Middle frontal gyrus (tissue), 1 donor: ENCODE results near the gene ABCC8.

ENCODE experiments used
- DNase-seq: peaks from one replicate; pipeline ENCODE4 v3.0.0-alpha.2; 2015; ENCODE audit warnings: low spot score; ENCODE audit errors: extremely low spot score

ABCC8 gene

DNA sequence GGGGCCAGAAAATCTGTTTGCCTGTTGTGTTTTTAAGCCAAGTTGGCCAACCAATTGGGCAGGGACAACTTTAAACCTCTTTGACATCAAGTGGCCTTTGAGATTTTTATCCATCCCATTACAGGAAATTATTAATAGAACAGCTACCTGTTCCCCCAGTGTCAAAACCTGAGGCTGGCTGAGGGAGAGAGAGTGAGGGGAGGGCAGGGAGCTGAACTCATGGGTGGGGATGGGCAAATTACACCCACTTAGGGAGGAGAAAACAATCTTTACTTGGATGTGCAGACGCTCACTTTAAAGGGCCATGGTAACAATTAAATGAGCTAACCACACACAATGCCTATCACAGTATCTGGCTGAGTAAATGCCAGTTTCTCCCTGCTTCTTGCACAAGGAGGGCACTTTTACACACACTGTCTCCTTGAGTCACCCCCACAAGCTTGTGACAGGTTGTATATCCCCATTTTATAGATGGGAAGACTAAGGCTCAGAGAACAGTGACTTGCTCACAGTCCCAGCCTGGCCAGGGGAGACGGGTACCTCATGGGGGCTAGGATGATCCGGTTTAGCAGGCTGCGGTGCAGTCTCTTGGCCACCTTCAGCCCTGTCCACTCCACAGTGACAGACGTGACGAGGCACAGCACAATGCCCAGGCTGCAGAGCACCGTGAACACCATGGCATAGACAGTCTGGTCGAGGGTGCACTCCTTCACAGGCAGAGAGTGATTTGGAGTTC is 70.4 kb downstream of the ABCC8 start:
- no peak for DNase-seq

DNA sequence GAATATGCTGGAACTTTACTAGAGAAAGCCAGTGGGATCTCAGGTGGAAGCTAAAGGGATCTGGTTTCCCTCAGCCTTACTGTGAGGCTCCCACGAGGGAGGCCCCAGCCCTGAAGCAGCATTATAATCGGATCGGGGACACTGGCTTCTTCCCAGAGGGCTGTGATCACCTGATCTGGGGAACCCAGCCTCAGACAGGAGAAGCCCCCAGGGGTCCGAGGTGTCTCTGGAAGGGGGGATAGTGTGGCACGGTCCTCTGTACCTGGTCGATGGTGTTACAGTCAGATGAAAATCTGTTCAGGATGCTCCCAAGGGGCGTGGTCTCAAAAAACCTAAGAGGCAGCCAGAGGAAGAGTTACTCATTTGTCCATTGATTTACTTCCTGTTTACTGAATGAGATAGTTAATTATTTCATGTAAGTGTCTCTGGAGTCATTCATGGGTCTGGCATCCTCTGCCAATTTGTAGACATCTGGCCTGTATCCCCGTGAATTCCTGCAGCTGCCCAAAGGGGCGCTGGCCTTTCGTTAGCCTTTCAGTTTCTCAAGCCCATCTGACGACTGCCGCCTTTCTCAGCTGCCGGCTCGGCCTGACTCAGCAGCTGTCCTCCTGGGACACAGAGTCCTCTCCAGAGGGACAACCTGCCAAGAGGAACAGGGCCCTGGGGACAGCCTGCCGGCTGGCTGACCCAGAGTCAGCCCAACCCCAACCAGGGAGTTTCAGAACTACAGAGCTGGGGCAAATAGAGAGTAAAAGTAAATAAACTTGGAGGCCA is 71.2 kb downstream of the ABCC8 start:
- no peak for DNase-seq

DNA sequence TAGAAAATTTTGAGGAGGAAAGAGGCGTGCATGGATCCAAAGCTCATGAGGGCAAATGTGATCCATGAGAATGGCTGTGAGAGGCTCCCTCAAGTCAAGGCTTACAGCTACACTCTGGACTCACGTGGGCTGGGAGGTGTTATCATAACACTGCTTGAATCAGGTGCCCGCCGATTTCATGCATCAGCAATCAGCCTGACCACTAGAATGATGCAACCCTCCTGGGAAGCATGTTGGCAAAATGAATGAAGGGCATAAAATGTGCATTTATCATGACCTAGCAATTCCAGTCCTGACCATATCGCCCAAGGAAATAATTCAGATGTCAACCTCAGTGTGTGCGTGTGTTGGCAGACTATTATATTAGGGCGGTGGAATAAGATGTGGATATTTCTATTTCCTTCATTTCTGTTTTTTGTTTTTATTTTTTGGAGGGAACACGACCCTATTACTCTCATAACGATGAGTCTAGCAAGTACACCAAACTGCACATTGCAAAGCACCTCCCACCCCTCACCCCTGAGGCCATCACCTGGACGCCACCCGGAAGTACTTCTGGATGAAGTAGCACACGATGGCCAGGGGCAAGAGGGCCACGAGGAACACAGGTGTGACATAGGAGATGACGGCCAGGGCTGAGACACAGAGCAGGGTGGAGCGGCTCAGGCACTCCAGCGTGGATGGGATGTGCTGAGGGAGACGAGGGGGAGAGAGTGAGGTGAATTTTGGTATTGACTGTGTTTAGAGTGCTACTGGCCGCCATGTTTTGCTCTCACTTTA is 72.5 kb downstream of the ABCC8 start:
- no peak for DNase-seq

DNA sequence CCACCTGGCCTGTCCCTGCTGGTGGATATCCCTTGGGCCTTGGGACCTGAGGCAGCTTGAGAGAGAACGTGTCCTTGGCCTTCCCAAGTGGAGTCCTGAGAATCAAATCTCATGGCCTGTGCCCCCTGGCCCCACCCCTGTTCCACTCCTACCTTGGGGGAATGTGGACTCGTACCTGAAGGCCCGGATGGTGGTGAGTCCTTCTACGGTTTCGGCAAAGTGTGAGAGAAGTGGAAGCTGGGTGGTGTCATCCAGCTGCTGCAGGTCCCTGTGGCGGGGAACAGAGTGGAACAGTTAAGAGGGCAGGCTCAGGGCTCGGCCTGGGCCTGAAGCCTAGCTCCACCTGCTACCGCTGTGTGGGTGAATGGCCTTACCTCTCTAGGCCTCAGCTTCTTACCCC is 74.2 kb downstream of the ABCC8 start:
- DNase-seq, result no peak

DNA sequence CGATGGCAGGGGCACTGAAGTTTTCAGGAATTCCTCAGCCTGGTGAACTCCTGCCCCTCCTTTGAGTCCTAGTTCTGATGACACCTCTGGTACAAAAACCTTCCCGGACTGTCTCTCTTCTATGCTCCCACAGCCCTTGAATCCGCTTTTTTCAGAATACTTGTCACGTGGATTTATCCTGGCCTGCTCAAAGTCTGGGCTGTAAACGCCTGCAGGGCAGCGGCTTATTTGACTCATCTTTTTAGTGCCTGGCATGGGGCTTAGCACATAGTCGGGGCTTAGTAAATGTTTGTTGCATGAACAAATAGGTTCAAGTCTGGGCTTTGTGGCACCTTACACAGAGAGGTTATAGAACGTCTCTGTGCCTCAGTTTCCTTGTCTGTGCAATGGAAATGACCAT is 74.8 kb downstream of the ABCC8 start:
- no peak for DNase-seq

DNA sequence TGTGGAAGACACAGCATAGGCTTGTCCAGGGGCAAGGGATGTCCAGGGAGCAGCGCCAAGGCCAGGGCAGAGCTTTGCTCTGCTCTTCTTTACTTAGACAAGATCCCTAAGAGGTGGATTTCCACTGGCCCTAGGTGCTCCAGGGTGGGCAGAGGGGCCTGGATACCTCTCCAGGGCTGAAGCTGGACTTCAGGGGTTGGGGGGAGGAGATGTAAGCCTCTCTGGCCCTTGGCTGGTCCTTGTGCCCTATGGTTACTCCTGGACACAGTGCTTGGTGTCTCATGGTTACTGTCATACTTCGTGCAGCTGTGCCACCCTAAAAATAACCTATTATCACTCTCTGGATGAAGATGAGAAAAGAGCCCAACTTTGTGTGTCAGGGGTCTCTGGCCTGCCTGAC is 75.3 kb downstream of the ABCC8 start:
- no peak for DNase-seq

DNA sequence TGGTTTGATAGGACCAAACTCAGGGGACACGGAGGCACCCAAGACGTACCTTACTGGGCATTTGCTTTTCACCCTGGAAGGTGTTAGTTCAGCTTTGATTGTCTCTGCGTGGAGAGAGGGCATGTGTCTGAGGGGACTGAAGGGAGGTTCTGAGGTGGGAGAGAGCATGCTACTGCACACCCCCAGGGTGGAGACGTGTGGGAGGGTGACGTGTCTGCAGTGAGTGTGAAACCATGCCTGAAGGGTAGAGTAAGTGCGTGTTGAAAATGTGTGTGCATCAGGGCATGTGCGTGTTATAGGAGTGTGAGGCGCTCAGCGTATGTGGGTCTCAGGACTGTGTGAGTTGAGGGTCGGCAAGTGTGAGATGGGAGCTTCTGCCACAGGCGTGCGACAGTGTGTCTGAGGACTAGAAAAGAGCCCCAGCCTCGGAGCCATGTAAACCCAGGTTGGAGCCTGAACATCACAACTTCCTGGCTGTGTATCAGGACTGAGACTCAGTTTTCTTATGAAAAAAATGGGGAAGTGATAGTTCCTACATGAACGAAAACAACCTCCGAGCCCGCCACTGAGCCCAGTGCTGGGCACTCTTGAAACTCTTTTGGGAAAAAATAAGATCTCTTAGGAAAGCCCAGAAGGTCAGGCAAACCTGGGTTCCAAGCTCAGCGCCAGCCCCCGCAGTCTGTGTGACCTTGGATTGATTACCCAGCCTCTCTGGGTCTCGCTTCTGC is 76.4 kb downstream of the ABCC8 start:
- DNase-seq, result no peak

DNA sequence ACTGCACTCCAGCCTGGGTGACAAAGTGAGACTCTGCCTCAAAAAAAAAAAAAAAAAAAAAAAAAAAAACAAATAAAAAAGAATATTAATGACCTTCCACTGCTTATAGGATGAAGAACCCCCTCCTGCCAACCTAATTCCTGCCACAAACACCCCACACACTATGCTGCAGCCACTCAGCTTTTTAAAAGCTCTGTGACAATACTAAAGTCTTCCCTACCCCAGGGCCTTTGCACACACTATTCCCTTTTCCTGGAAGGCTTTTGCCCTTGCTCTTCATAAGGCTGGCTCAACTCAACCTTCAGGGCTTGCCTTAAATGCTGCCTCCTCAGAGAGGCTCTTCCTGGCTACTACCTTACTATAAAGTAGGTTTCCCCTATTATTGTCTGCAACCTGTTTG is 77.4 kb downstream of the ABCC8 start:
- no peak for DNase-seq

DNA sequence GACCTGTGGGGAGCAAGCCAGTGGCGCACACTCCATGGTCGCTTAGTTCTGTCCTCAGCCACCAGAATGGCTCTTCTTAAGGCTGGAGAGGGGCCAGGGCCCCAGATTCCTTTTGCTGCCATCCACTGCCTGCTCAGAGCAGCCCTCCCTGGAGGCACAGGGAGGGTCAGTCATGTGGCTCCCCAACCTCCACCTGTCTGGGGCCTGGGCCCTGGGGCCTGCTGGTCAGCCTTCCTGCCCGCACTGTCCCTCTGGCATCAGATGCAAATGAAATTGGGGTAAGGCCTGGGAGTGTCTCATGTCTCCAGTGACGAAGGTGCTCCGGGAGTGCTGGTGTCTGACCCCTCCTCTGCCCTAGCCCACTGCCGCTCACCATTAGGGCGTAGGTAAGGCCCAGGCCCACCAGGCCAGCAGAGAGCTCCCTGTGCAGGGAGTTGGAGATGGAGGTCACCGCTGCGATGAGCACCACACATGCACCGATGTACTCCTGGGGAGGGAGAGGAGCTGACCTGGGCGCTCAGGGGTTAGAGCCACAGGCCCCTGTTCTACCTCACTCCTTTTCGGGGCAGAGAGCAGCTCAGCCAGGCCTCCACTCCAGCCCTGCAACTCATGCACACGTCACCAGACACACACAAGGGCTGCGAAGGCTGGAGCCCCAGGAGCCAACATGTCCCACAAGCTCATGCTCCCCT is 79.2 kb downstream of the ABCC8 start:
- no peak for DNase-seq

DNA sequence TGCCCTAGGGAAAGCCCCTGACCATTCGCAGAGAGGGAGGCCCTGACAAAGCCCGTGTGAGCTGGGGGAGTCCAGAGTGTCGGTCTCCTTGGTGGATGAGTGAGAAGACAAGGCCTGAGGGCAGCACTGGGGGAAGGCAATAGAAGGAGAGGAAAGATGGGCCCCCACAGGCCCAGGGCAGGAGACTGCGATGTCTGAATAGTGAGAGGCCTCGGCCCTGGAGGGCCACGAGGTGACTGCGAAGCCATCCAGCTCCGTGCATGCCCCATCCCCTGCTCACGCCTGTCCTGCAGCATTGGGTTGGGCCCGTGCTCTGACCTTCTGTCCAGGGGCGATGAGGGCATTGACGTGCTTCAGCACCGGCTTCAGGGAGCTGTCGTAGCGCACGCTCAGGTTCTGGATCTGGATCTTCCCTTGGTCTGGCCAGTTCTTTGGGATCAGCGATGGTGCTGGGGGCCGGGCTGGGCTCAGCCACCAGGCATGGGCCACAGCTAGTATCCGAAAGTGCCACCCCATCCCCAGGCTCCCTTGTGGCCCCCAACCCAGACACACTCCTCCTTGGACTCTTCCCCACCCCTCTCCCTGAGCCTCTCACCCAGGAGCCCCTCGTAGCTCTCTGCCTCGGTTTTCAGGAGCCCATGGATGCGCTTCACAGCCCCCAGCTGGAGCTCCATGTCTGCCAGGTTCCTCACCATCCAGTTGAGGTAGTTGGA is 79.9 kb downstream of the ABCC8 start:
- DNase-seq, result no peak

DNA sequence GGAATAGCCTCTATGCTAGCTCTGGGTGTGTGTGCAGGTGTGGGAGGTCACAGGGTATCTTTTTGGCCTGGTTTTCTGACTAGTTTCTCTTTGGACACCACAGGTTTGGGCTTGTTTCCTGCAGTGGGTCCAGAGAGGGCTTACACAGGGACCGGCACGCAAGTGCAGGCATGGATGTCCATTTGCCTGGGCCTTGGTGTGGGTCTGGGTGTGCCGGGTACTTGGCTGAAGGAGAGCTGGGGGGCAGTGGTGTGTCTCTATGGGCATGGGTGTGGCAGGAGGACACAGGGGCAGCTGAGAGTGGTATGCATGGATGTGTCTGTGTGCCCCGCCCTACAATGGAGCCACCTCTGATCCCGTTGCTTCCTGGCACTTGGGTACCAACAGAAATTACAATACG is 80.7 kb downstream of the ABCC8 start:
- no peak for DNase-seq

DNA sequence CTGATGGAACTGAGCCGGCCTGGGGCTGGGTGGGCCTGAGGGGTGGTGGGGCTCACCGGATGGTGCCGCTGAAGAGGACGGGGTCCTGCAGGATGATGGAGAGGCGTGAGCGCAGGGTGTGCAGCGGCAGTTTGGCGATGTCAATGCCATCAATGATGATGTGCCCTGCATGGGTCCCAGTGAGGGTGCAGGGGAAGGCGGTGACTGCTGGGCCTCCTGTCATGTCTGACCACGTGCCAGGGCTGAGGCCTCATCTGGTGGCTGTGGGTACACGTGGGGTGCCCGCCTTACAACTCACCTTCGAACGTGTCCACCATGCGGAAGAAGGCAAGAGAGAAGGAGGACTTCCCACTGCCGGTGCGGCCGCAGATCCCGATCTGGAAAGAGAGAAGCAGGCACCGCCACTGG is 81.1 kb downstream of the ABCC8 start:
- DNase-seq, result no peak

DNA sequence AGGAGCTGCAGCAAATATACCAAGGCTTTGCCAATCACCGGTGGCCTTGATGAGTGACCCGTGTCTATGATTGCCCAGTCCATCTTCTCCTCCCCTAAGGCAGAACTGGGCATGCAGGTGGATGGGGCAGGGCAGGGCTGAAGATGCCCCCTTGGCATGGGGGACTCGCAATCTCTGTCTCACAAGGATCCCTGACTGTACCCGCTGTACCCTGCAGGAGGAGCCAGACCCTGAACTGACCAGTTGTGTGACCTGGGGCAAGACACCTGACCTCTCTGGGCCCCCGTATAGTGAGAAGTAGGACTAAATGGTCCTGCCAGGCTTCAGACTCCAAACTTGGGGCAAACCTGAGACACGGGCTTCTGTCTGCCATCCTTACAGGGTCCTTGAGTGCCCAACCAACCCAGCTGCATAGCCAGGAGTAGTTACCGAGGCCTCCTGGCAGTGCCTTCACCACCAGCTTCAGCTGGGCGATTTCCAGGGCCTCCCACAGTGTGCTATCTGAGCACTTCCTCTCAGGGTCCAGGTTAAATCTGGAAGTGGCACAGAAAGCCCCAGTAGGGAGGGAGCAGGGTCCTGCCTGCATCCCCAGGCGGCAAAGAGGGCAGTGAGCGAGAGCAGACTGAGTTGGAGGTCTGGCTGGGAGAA is 81.8 kb downstream of the ABCC8 start:
- no peak for DNase-seq

DNA sequence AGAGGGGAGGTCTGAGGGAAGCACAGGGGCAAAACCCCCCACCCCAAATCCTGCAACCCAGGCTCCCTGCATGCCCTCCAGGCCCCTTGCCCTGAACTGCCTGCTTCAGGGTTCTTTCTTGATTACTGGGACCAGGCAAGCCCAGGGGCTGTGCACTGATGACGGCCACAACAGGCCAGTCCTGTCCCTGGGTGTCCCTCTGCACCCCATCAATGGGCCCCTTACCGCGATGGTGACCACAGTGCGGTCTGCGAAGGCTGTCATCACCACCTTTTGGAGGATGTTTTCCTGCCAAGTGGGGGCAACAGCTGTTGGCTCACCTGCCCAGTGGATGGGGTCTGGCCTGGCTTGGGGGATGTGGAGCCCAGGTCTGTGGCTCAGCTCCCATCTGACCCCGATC is 83.2 kb downstream of the ABCC8 start:
- DNase-seq, result no peak

DNA sequence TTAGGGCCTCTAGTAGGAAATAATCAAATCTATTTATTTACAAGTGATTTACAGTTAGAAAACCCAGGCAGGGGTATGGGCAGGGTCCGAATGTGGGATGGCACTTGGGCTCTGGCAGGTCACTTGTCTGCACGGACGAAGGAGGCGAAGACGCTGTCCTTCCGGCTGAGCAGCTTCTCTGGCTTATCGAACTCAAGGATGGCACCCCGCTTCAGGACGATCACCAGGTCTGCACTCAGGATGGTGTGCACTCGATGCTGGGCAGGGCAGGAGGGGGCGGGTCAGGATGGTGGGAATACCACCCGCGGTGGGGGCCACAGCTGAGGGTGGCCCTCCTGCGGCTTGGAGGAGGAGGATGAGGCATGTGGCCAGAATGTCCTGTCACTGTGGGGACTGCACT is 83.8 kb downstream of the ABCC8 start:
- no peak for DNase-seq

DNA sequence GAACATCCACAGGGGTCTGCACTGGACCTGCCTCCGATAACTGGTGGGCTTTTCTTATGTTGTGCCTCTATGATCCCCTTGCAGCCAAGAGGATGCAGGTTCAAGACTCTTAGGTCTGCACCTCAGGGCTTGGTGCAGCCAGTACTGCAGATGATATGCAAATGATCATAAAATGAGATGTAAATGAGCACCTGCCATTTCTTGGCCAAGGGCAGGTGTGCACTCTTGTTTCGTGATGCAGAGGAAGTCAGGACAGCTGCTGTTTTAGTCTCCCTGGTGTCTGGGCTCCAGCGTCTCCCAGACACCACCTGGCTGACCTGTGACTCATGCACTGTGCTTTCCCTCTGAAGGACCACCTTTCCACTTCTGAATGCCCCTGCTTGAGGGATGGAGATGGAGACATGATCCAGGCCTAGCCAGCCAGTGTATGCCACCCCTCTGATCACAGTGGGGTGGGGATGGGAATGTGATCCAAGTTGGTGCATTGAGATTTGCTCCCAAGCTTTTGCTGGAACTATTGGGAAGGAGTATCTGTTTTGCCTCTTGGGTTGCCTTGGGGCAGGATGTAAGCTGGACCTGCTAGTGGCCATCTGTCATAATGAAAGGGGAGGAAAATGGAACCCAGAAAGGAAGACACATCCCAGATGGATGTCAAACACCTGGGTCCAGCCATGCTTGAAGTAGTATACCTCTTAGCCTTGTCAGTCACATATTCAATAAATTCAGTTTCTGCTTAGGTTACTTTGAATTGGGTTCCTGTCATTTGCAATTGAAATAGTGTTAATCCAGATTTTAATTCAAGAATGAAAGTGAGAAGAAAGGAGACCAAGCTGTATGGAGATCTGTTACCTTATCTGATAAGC is 84.9 kb downstream of the ABCC8 start:
- no peak for DNase-seq

DNA sequence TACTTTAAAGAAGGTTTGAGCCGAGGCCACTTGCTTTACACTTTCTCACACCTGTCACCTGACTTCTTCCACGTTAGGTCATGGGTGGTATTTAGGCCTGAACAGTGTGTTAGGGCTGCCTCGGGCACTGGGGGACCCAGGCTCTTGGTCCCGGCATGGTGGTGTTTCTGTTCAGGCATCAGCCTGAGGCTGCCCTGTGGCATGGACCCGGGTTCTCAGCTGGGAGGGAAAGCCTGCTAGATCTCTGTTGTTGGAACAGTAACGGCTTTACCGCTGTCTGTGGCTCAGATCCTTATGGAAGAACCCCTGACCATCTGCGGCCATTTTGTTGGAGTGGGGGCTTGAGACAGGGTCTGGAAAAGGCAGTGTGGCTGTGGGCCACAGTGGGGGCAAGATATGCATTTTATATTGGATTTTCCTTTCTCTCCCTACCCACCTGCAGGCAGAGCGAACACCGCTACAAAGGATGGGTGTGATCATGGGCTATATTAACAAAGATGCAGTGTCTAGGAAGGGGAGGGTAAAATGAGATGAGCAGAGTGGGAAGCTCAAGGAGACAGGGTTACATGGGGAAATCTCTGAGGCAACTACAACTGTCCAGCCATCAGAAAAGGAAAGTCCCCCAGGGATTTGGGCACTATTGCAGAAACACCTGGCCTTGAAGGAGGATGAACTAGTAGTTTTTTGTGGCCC is 86.5 kb downstream of the ABCC8 start:
- no peak for DNase-seq

DNA sequence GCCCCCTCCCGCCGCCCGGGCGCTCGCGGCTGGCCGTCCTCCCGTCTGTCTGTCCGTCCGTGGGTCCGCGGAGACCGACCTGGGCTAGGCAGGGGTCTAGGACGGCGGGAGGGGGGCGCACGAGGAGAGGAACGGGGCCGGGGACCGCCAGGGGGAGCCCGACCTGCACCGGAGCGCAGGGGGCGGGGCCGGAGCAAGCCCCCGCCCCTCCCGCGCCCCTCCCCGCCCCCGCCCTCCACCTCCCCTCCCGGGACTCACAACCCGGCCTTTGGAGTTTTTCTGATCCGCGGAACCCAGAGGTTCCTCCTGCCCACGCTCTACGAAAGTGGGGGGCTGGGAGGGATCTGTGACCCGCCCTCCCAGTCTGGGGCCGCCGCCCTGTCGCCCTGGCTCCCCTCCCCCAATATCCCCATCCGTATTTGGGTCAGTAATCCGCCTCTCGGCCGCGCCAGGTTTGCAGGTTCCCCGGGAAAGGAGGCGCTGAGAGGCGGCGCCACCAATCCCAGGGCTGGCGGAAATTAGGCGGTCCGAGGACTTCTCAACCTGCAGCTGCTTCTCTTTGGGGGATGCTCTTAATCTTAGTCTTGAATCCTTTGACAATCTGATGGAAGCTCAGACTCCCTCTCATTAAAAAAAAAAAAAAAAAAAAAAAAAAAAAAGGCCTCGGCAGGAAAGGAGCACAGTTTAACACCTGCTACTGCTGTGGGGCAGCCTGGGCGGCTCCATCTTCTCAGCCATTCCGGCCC is 87.3 kb downstream of the ABCC8 start:
- DNase-seq, result no peak
